ENCODE results near the gene STAT5B. TPM values are rescaled to one million over a fixed set of nuclear protein-coding genes. Genes with fewer than 3 reads are reported as not detected.

Gene STAT5B
- total RNA-seq, 4 donors from 2014 or later, result 72.1 to 187 (median 144) TPM

DNA sequence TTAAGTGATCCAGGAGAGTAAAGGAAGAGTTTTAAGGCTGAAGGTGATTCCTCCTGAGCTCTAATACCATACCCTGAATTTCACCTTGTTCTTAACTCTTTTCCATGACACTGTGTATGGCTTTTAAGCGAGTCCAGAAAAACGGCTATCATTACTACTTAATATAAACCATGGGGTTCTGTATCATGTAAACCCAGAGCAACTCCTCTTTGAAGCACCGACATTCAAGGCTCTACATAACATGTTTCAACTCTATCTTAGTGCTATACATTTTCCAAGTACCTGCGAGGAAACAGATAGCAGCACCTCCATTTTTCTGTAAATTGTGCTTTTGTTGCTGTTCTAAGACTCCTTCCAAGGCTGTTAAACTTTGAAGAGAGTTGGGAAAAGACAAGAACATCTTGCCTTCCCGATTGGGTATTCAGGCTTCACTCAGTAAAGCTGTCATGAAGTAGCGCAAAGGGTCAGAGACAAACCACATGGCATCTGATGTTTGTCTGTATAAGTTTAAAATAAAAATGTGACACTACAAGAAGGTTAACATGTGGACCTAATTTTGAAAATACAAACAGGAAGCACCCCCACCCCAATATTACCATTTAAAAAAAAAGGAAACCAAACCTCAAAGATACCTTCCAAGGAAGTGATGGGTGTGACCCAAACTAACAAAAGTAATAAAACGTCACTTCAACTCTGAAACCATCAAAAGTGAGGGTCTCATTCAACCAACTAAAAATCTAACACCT lies 3.9 kb downstream of the STAT5B start:
- H3K4me1 ChIP-seq, result no peaks in the 10 kb centered on the region

DNA sequence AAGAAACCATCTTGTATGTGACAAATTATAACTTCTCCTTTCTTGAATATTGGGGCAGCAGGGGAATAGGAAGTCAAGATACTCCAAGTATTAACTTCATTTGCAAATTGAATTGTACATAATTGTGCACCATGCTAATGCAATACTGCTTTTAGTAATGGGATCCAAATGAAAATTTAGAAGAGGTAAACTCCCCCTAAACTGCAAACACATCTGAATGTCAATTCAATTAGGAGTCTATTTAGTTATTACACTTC lies 4.5 kb downstream of the STAT5B start:
- Histone ChIP-seq H3K27me3 (no peaks in the 10 kb centered on the region), H3K9me3 (no peaks in the 10 kb centered on the region), H3K36me3 (no peaks in the 10 kb centered on the region), H3K4me1 (no peaks in the 10 kb centered on the region), H3K4me3 (no peak overlapping the region), H3K27ac (peak overlapping the region in 1 of 2 donors; percentile 22)
- no peak for DNase-seq
- intact Hi-C loops (cut with DNase I; ENCODE audit: low total_unique reads), result no loop called here
- no peak for TF ChIP-seq POLR2A (IDR thresholded peaks at IDR 0.05)
- TF ChIP-seq, protein P1, sequence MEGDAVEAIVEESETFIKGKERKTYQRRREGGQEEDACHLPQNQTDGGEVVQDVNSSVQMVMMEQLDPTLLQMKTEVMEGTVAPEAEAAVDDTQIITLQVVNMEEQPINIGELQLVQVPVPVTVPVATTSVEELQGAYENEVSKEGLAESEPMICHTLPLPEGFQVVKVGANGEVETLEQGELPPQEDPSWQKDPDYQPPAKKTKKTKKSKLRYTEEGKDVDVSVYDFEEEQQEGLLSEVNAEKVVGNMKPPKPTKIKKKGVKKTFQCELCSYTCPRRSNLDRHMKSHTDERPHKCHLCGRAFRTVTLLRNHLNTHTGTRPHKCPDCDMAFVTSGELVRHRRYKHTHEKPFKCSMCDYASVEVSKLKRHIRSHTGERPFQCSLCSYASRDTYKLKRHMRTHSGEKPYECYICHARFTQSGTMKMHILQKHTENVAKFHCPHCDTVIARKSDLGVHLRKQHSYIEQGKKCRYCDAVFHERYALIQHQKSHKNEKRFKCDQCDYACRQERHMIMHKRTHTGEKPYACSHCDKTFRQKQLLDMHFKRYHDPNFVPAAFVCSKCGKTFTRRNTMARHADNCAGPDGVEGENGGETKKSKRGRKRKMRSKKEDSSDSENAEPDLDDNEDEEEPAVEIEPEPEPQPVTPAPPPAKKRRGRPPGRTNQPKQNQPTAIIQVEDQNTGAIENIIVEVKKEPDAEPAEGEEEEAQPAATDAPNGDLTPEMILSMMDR (IDR thresholded peaks at IDR 0.05), result no peak

More for the DNA sequence above, 3.9 kb downstream of the STAT5B start:
- DNase-seq, result no peak
- TF ChIP-seq POLR2A (IDR thresholded peaks at IDR 0.05), result no peak
- TF ChIP-seq, protein P1 (IDR thresholded peaks at IDR 0.05), result no peak
- intact Hi-C loops (cut with DNase I; ENCODE audit: low total_unique reads), result no loop called here
- Histone ChIP-seq H3K36me3 (no peaks in the 10 kb centered on the region), H3K27me3 (no peaks in the 10 kb centered on the region), H3K4me3 (no peak overlapping the region), H3K27ac (peak overlapping the region in 1 of 2 donors; percentile 22), H3K9me3 (no peaks in the 10 kb centered on the region)

DNA sequence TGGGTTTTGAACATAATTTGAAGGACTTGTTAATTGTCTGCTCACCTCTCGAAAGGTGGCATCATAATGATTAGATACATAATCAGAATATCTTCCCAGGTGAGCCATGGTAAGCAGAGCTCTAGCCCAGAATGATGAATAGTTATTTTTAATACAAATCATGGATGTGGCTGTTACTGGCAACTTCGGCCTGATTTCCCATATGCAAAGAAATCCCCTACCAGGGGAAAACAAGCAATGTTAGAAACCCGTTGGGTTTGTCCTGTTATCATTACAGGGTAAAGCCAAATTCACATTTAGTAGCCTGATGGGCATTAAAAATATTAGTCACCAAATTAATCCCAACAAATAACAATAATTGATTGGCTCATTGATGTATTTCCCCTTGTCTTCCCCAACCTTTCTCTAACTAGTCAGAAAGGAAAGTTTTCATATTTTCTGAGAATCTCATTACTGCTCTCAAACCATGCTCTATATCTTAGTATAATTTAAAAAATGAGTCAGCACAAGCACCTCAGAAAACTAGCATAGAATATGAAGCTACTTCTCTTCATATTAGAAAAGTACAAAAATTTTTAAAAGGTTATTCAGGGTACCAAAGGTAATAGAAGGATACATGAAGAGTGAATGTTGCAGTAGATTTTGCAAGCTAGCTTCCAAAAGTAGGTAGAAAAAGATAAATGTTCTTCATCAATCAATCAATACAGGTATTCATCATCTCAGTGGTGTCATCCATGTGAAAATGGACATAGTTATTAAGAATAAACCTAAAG lies 5.0 kb downstream of the STAT5B start:
- no peak for DNase-seq
- TF ChIP-seq, protein P1 (IDR thresholded peaks at IDR 0.05), result no peak
- TF ChIP-seq POLR2A (IDR thresholded peaks at IDR 0.05), result no peak
- Histone ChIP-seq H3K9me3 (no peaks in the 10 kb centered on the region), H3K27me3 (no peaks in the 10 kb centered on the region), H3K4me1 (no peaks in the 10 kb centered on the region), H3K27ac (peak overlapping the region in 1 of 2 donors; percentile 23), H3K4me3 (no peak overlapping the region), H3K36me3 (no peaks in the 10 kb centered on the region)
- intact Hi-C loops (cut with DNase I; ENCODE audit: low total_unique reads), result no loop called here

DNA sequence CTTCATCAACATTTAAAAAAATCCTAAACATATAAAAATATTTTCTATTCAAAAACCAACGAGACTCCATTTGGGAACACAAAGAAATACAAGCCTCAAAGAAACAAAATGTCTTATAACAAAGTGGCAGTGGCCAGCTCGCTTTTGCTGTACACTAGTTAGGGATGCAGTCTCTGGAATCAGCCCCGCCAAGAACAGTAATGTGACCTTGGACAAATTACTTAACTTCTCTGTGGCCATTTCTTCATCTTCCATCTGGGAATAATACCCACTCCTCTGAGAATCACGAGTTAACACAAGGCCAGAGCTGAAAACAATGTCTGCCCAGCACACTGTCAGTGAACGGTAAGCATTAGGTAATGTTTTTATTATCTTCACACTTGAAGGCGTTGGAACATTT lies 5.6 kb downstream of the STAT5B start:
- no peak overlapping the region for H3K4me3 ChIP-seq
- H3K4me1 ChIP-seq, result no peaks in the 10 kb centered on the region
- H3K27me3 ChIP-seq, result no peaks in the 10 kb centered on the region
- no peaks in the 10 kb centered on the region for H3K9me3 ChIP-seq
- DNase-seq, result no peak
- H3K36me3 ChIP-seq, result no peaks in the 10 kb centered on the region
- TF ChIP-seq, protein P1 (IDR thresholded peaks at IDR 0.05), result no peak
- TF ChIP-seq POLR2A (IDR thresholded peaks at IDR 0.05), result no peak
- H3K27ac ChIP-seq, result peak overlapping the region in 1 of 2 donors; percentile 34
- intact Hi-C loops (cut with DNase I; ENCODE audit: low total_unique reads), result no loop called here

DNA sequence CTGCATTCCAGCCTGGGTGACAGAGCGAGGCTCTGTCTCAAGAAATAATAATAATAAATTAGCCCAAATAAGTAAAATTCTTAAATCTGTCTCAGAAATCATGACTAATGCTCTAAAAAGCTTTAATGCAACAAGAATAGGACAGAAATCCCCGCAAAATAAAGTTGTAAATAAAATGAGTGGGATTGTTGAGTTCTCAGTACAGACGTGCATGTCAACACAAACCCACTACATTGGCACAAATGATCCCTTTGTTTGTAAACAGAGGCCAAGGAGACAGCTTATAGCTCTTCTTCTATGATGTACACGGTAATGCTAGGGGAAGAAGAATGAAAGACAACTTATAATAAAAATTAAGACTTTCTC lies 6.0 kb downstream of the STAT5B start:
- H3K4me1 ChIP-seq, result no peaks in the 10 kb centered on the region
- H3K36me3 ChIP-seq, result no peaks in the 10 kb centered on the region
- H3K4me3 ChIP-seq, result no peak overlapping the region
- no peaks in the 10 kb centered on the region for H3K27me3 ChIP-seq
- intact Hi-C loops (cut with DNase I; ENCODE audit: low total_unique reads), result no loop called here
- no peak for DNase-seq
- peak overlapping the region; percentile 5 to 34 for H3K27ac ChIP-seq
- TF ChIP-seq, protein P1 (IDR thresholded peaks at IDR 0.05), result no peak
- no peak for TF ChIP-seq POLR2A (IDR thresholded peaks at IDR 0.05)
- H3K9me3 ChIP-seq, result no peaks in the 10 kb centered on the region
